SK-N-SH (cell line): ENCODE data around the gene APBB2. TPM values are rescaled to one million over a fixed set of nuclear protein-coding genes. Genes with fewer than 3 reads are reported as not detected.

ENCODE experiments used
- CTCF ChIA-PET: fragments of 300-600, 350-600 bp; formaldehyde crosslinking; extraction: SDS; loops from one replicate; lab custom pipeline; 2021; lab: Yijun Ruan, JAX
- POLR2A ChIA-PET: fragments of 350-600 bp; sonication (Branson Sonifier 250); formaldehyde crosslinking; extraction: SDS; loops from one replicate; lab custom pipeline; 2020; ENCODE audit warnings: antibody characterized with exemption, inconsistent platforms; lab: Yijun Ruan, JAX
- DNase-seq: peaks from one replicate; pipeline ENCODE4 v3.0.0; 2012
- H2AFZ ChIP-seq: fragments of 200-600 bp; sonication (generic); 2 replicates; pipeline ENCODE4 v1.8.1; 2016; ENCODE audit warnings: antibody characterized with exemption, mild to moderate bottlenecking, low read depth
- H3F3A ChIP-seq: fragments of 200-600 bp; sonication (generic); replicated peaks from 2 replicates; pipeline ENCODE3; 2016; ENCODE audit warnings: antibody characterized with exemption, mild to moderate bottlenecking; ENCODE audit not compliant: insufficient read depth
- H3K27ac ChIP-seq, 2 experiments: fragments of 200-500 bp in 1 of 2; fragments of 200-600 bp in 1 of 2; sonication (Bioruptor generic) in 1 of 2; sonication (generic), shearing (Covaris generic) in 1 of 2; 2 replicates each; pipeline versions ENCODE4 v1.5.1 to v1.6.1; 2014 to 2016; ENCODE audit warnings: low read depth in 2 of 2, inconsistent platforms in 1 of 2, low read length in 1 of 2, mild to moderate bottlenecking in 1 of 2, mixed read lengths in 1 of 2
- H3K27me3 ChIP-seq: fragments of 200-600 bp; sonication (generic), shearing (Covaris generic); 2 replicates; pipeline ENCODE4 v1.6.1; 2016; ENCODE audit warnings: mixed run types; ENCODE audit not compliant: insufficient read depth
- H3K36me3 ChIP-seq, 2 experiments: fragments of 200-500 bp in 1 of 2; fragments of 200-600 bp in 1 of 2; sonication (Bioruptor generic) in 1 of 2; sonication (generic) in 1 of 2; replicated peaks in 1 of 2; 2 replicates each; pipeline versions ENCODE3 to v1.5.1; 2014 to 2016; ENCODE audit warnings: low read length in 1 of 2, mild to moderate bottlenecking in 1 of 2; ENCODE audit not compliant: insufficient read depth in 2 of 2, control insufficient read depth in 1 of 2
- H3K4me1 ChIP-seq, 2 experiments: fragments of 200-500 bp in 1 of 2; fragments of 200-600 bp in 1 of 2; sonication (Bioruptor generic) in 1 of 2; sonication (generic), shearing (Covaris generic) in 1 of 2; 2 replicates each; pipeline versions ENCODE4 v1.5.1 to v1.6.1; 2014 to 2016; ENCODE audit warnings: low read depth in 1 of 2, low read length in 1 of 2, mixed run types in 1 of 2; ENCODE audit not compliant: insufficient read depth in 2 of 2, control insufficient read depth in 1 of 2
- H3K4me2 ChIP-seq: fragments of 200-600 bp; sonication (generic), shearing (Covaris generic); 2 replicates; pipeline ENCODE4 v1.6.1; 2017; ENCODE audit warnings: mixed run types
- H3K4me3 ChIP-seq, 2 experiments: fragments of 200-500 bp in 1 of 2; fragments of 200-600 bp in 1 of 2; sonication (Bioruptor generic) in 1 of 2; sonication (generic), shearing (Covaris generic) in 1 of 2; 2 replicates each; pipeline versions ENCODE4 v1.5.1 to v1.8.1; 2014 to 2016; ENCODE audit warnings: low read depth in 2 of 2, inconsistent platforms in 1 of 2, low read length in 1 of 2, mild to moderate bottlenecking in 1 of 2, mixed read lengths in 1 of 2, moderate library complexity in 1 of 2
- H3K79me2 ChIP-seq: fragments of 200-600 bp; sonication (generic); 2 replicates; pipeline ENCODE4 v1.8.1; 2017; ENCODE audit warnings: mild to moderate bottlenecking; ENCODE audit not compliant: insufficient read depth
- H3K9ac ChIP-seq: fragments of 200-600 bp; sonication (generic); 2 replicates; pipeline ENCODE4 v1.6.1; 2017; ENCODE audit warnings: mixed run types
- H3K9me2 ChIP-seq: fragments of 200-600 bp; sonication (generic); 2 replicates; pipeline ENCODE4 v1.6.1; 2017; ENCODE audit warnings: mixed run types
- H3K9me3 ChIP-seq: fragments of 200-600 bp; sonication (generic); 2 replicates; pipeline ENCODE4 v1.6.1; 2017; ENCODE audit warnings: mixed run types, mild to moderate bottlenecking, moderate library complexity
- H4K20me1 ChIP-seq: fragments of 200-600 bp; sonication (generic); 2 replicates; pipeline ENCODE4 v1.6.1; 2017; ENCODE audit warnings: mild to moderate bottlenecking, mixed run types; ENCODE audit not compliant: insufficient read depth
- CHD2 ChIP-seq: fragments of 150-350 bp; IDR thresholded peaks from 2 replicates; pipeline ENCODE4 v1.6.1; 2018; ENCODE audit warnings: low read length; ENCODE audit not compliant: partially characterized antibody
- EZH2phosphoT487 ChIP-seq: fragments of 200-600 bp; sonication (generic); IDR thresholded peaks from 2 replicates; pipeline ENCODE4 v1.6.1; 2017; ENCODE audit warnings: low read depth, mixed run types, mild to moderate bottlenecking, antibody characterized with exemption, moderate library complexity, borderline replicate concordance
- FOXJ3 ChIP-seq: sonication (generic); formaldehyde crosslinking; IDR thresholded peaks from 2 replicates; pipeline ENCODE4 v1.5.1; 2020; ENCODE audit warnings: mild to moderate bottlenecking, missing genetic modification reagents
- JUND ChIP-seq: IDR thresholded peaks from 2 replicates; pipeline ENCODE4 v1.4.0; 2012
- MAX ChIP-seq: IDR thresholded peaks from 2 replicates; pipeline ENCODE4 v1.4.0; 2012; ENCODE audit warnings: low read depth
- NFIC ChIP-seq: IDR thresholded peaks from 2 replicates; pipeline ENCODE4 v1.4.0; 2012; ENCODE audit warnings: borderline replicate concordance
- RAD21 ChIP-seq: IDR thresholded peaks from 2 replicates; pipeline ENCODE4 v1.6.1; 2012; ENCODE audit warnings: mild to moderate bottlenecking, low read length
- RCOR1 ChIP-seq: fragments of 150-350 bp; IDR thresholded peaks from 2 replicates; pipeline ENCODE4 v1.6.1; 2017; ENCODE audit warnings: antibody characterized with exemption, low read length
- REST ChIP-seq: IDR thresholded peaks from 2 replicates; pipeline ENCODE4 v1.6.1; 2012; ENCODE audit warnings: mild to moderate bottlenecking, low read depth, low read length, moderate library complexity
- RFX5 ChIP-seq: IDR thresholded peaks from 2 replicates; pipeline ENCODE4 v1.6.1; 2012; ENCODE audit warnings: mild to moderate bottlenecking, improper control_type of control experiment, low read length
- TCF12 ChIP-seq: IDR thresholded peaks from 2 replicates; pipeline ENCODE4 v1.4.0; 2012
- TEAD4 ChIP-seq: IDR thresholded peaks from 2 replicates; pipeline ENCODE4 v1.4.0; 2012; ENCODE audit warnings: mild to moderate bottlenecking, borderline replicate concordance; ENCODE audit not compliant: insufficient read depth
- WGBS: methylation state at CpG from one replicate; pipeline ENCODE4 v1.1.6; 2017; ENCODE audit warnings: low lambda C conversion rate; 5-methylcytosine and 5-hydroxymethylcytosine counted together
- polyA plus RNA-seq, 3 experiments: library from polyadenylated mRNA; depleted of rRNA; stranded (reverse); fragments of >200 nt; gene quantifications; 2 replicates each; pipeline ENCODE4 v1.2.3, GENCODE V29; 2012
- TF ChIP-seq, protein P1 (sequence below): IDR thresholded peaks from 2 replicates; pipeline ENCODE4 v1.4.0; 2012; ENCODE audit warnings: low read depth, borderline replicate concordance
- TF ChIP-seq, protein P2 (sequence below): IDR thresholded peaks from 2 replicates; pipeline ENCODE4 v1.4.0; 2012; ENCODE audit warnings: low read depth, borderline replicate concordance
- TF ChIP-seq, protein P3 (sequence below): fragments of 150-350 bp; IDR thresholded peaks from 2 replicates; pipeline ENCODE4 v1.6.1; 2016; ENCODE audit warnings: mild to moderate bottlenecking, low read depth, low read length

The APBB2 gene
- polyA plus RNA-seq, 1 of the 3 experiments (the other 2 are of a cell fraction) = 49.8 TPM

- H3K27ac ChIP-seq = no peak overlapping the region
- TF ChIP-seq RFX5 (no peak), NFIC (no peak), REST (no peak), RAD21 (no peak), FOXJ3 (CRISPR knock-in tag) (no peak), TEAD4 (no peak), CHD2 (no peak)
- TF ChIP-seq, protein P1, sequence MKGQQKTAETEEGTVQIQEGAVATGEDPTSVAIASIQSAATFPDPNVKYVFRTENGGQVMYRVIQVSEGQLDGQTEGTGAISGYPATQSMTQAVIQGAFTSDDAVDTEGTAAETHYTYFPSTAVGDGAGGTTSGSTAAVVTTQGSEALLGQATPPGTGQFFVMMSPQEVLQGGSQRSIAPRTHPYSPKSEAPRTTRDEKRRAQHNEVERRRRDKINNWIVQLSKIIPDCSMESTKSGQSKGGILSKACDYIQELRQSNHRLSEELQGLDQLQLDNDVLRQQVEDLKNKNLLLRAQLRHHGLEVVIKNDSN = no peak
- TF ChIP-seq, all 33 proteins: peak for 0
- WGBS = 84% methylated on average over 1 of the region's 1 CpG
- Histone ChIP-seq H3K4me1 (no peaks in the 10 kb centered on the region), H3F3A (no peaks in the 10 kb centered on the region), H3K27me3 (no peaks in the 10 kb centered on the region), H3K4me3 (no peak overlapping the region), H4K20me1 (no peaks in the 10 kb centered on the region), H3K36me3 (no peaks in the 10 kb centered on the region), H3K9me3 (no peaks in the 10 kb centered on the region), H2AFZ (no peak overlapping the region), H3K79me2 (no peaks in the 10 kb centered on the region), H3K9me2 (no peaks in the 10 kb centered on the region), H3K9ac (no peak overlapping the region), H3K4me2 (no peak overlapping the region)
- CTCF ChIA-PET = no interaction called here
- DNase-seq = no peak
- POLR2A ChIA-PET = no interaction called here
Measured at GRCh38 chr4:40789031-40789430, 425.3 kb downstream of the APBB2 start.

GRCh38 chr4:40788331-40788730 is 426.0 kb downstream of the APBB2 start:
- H3K27ac ChIP-seq = no peak overlapping the region
- no peaks in the 10 kb centered on the region for H3K79me2 ChIP-seq
- ChIA-PET POLR2A (no interaction called here), CTCF (no interaction called here)
- H3F3A ChIP-seq = no peaks in the 10 kb centered on the region
- H3K9me2 ChIP-seq = no peaks in the 10 kb centered on the region
- 90% methylated on average over 2 of the region's 2 CpGs for WGBS
- no peak overlapping the region for H3K9ac ChIP-seq
- no peaks in the 10 kb centered on the region for H4K20me1 ChIP-seq
- H3K36me3 ChIP-seq = no peaks in the 10 kb centered on the region
- no peak for DNase-seq
- no peaks in the 10 kb centered on the region for H3K27me3 ChIP-seq
- H3K4me2 ChIP-seq = no peak overlapping the region
- no peak for TF ChIP-seq RCOR1
- no peak for TF ChIP-seq JUND
- TF ChIP-seq, protein P2, sequence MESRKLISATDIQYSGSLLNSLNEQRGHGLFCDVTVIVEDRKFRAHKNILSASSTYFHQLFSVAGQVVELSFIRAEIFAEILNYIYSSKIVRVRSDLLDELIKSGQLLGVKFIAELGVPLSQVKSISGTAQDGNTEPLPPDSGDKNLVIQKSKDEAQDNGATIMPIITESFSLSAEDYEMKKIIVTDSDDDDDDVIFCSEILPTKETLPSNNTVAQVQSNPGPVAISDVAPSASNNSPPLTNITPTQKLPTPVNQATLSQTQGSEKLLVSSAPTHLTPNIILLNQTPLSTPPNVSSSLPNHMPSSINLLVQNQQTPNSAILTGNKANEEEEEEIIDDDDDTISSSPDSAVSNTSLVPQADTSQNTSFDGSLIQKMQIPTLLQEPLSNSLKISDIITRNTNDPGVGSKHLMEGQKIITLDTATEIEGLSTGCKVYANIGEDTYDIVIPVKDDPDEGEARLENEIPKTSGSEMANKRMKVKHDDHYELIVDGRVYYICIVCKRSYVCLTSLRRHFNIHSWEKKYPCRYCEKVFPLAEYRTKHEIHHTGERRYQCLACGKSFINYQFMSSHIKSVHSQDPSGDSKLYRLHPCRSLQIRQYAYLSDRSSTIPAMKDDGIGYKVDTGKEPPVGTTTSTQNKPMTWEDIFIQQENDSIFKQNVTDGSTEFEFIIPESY = no peak
- TF ChIP-seq MAX = no peak
- TF ChIP-seq, protein P3, sequence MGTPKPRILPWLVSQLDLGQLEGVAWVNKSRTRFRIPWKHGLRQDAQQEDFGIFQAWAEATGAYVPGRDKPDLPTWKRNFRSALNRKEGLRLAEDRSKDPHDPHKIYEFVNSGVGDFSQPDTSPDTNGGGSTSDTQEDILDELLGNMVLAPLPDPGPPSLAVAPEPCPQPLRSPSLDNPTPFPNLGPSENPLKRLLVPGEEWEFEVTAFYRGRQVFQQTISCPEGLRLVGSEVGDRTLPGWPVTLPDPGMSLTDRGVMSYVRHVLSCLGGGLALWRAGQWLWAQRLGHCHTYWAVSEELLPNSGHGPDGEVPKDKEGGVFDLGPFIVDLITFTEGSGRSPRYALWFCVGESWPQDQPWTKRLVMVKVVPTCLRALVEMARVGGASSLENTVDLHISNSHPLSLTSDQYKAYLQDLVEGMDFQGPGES = no peak
- no peak for TF ChIP-seq TEAD4
- no peak for TF ChIP-seq EZH2phosphoT487
- no peak for TF ChIP-seq TCF12
- TF ChIP-seq, all 33 proteins: peak for 0
- Histone ChIP-seq H3K4me3 (no peak overlapping the region), H3K9me3 (no peaks in the 10 kb centered on the region), H3K4me1 (no peaks in the 10 kb centered on the region), H2AFZ (no peak overlapping the region)
